ENCODE measurements around the gene BTNL9.
"Not testable (repeated sequence)": the region's sequence is repeated elsewhere in the genome, so short reads cannot be mapped to it uniquely, and the experiment has no call there.

BTNL9 gene

GRCh38 chr5:181039931-181040630 is at the start of gene BTNL9:
BTNL9 (plus strand) TSS chr5:181040266; CDS start chr5:181045490, 5,224 bp downstream.
- DNase-seq, result no peak

- DNase-seq, result no peak
Measured at GRCh38 chr5:180990882-180991242, 49.2 kb upstream of the BTNL9 start.

- DNase-seq, result no peak
Measured at GRCh38 chr5:181001947-181002346, 38.1 kb upstream of the BTNL9 start.

- no peak for DNase-seq
Measured at GRCh38 chr5:181005791-181006190, 34.3 kb upstream of the BTNL9 start.

- no peak for DNase-seq
Measured at GRCh38 chr5:181008136-181008535, 31.9 kb upstream of the BTNL9 start.

- DNase-seq, result not testable (repeated sequence)
Measured at GRCh38 chr5:181010018-181010417, 30.0 kb upstream of the BTNL9 start.

- DNase-seq, result not testable (repeated sequence)
Measured at GRCh38 chr5:181014654-181015053, 25.4 kb upstream of the BTNL9 start.

- DNase-seq, result not testable (repeated sequence)
Measured at GRCh38 chr5:181017448-181017847, 22.6 kb upstream of the BTNL9 start.

- DNase-seq, result no peak
Measured at GRCh38 chr5:181020688-181021087, 19.4 kb upstream of the BTNL9 start.

- DNase-seq, result no peak
Measured at GRCh38 chr5:181024245-181025064, 15.6 kb upstream of the BTNL9 start.

GRCh38 chr5:181027452-181028031 is 12.5 kb upstream of the BTNL9 start:
- no peak for DNase-seq

- DNase-seq, result no peak
Measured at GRCh38 chr5:181028032-181028819, 11.8 kb upstream of the BTNL9 start.

- DNase-seq, result no peak
Measured at GRCh38 chr5:181031716-181032115, 8.3 kb upstream of the BTNL9 start.

- DNase-seq, result no peak
Measured at GRCh38 chr5:181035991-181036815, 3.9 kb upstream of the BTNL9 start.

GRCh38 chr5:181036816-181037364 is 3.2 kb upstream of the BTNL9 start:
- no peak for DNase-seq

GRCh38 chr5:181037365-181037861 is 2.7 kb upstream of the BTNL9 start:
- no peak for DNase-seq

GRCh38 chr5:181039471-181039870 is 595 bp upstream of the BTNL9 start:
- DNase-seq, result no peak

GRCh38 chr5:181040631-181040945 is 522 bp downstream of the BTNL9 start:
- no peak for DNase-seq

- DNase-seq, result no peak
Measured at GRCh38 chr5:181041043-181041442, 977 bp downstream of the BTNL9 start.

GRCh38 chr5:181042036-181042713 is 2.1 kb downstream of the BTNL9 start:
- no peak for DNase-seq

- no peak for DNase-seq
Measured at GRCh38 chr5:181042722-181043121, 2.7 kb downstream of the BTNL9 start.

Measured in CD4-positive, alpha-beta T cell treated with Interferon alpha-2 for 1 hour (primary cell).